Esophagus muscularis mucosa (tissue), 4 donors: ENCODE results near the gene LRGUK. TPM values are rescaled to one million over a fixed set of nuclear protein-coding genes. Genes with fewer than 3 reads are reported as not detected.

ENCODE experiments used
- DNase-seq: peaks from one replicate; pipeline ENCODE4 v3.0.0-alpha.2; 2017; ENCODE audit errors: extremely low spot score
- H3K27ac ChIP-seq, 4 donors: fragments of 200-600 bp; sonication (generic); replicated peaks in 1 of 4; 1 replicate in 3 of 4; 2 replicates in 1 of 4; pipeline ENCODE4 v1.5.1; 2016 to 2019; ENCODE audit warnings: mild to moderate bottlenecking in 1 of 4
- H3K27me3 ChIP-seq, 4 donors: fragments of 200-600 bp; sonication (generic); one replicate each; pipeline versions ENCODE4 v1.5.1 to v1.6.0; 2016 to 2019
- H3K36me3 ChIP-seq, 4 donors: fragments of 200-600 bp; sonication (generic); one replicate each; pipeline ENCODE4 v1.5.1; 2016 to 2019
- H3K4me1 ChIP-seq, 4 donors: fragments of 200-600 bp; sonication (generic); one replicate each; pipeline ENCODE4 v1.5.1; 2016 to 2019
- H3K4me3 ChIP-seq, 4 donors: fragments of 200-600 bp; sonication (generic); 1 replicate in 2 of 4; 2 replicates in 2 of 4; pipeline ENCODE4 v1.5.1; 2016 to 2019; ENCODE audit warnings: mild to moderate bottlenecking in 4 of 4, moderate library complexity in 1 of 4
- H3K9me3 ChIP-seq, 4 donors: fragments of 200-600 bp; sonication (generic); 1 replicate in 3 of 4; 2 replicates in 1 of 4; pipeline ENCODE4 v1.5.1; 2016 to 2019
- EP300 ChIP-seq: sonication (generic); formaldehyde crosslinking; IDR thresholded peaks from one replicate; pipeline ENCODE4 v1.6.1; 2017; ENCODE audit warnings: antibody characterized with exemption
- POLR2A ChIP-seq: fragments of 450-650 bp; IDR thresholded peaks from one replicate; pipeline ENCODE4 v1.6.1; 2017; ENCODE audit warnings: antibody characterized with exemption, moderate library complexity, mild to moderate bottlenecking, low read depth
- POLR2AphosphoS5 ChIP-seq, 2 donors: sonication (generic); formaldehyde crosslinking; IDR thresholded peaks; one replicate each; pipeline ENCODE4 v1.6.1; 2017; ENCODE audit warnings: antibody characterized with exemption in 2 of 2
- WGBS: methylation state at CpG from one replicate; pipeline ENCODE4 v1.1.5; 2018; 5-methylcytosine and 5-hydroxymethylcytosine counted together
- intact Hi-C: fragments of 100-400 bp; cut with DNase I; formaldehyde crosslinking; loops from one replicate; pipeline ENCODE4 v1.15.1; 2023
- total RNA-seq, 4 donors: library from RNA; depleted of rRNA; stranded (reverse); fragments of >200 nt; gene quantifications; one replicate each; pipeline versions ENCODE4 v1.1.0 to v1.2.1, GENCODE V29; 2016
- TF ChIP-seq, protein P1 (sequence below), 3 experiments: fragments of 200-600 bp in 2 of 3; fragments of 450-650 bp in 1 of 3; sonication (generic) in 2 of 3; IDR thresholded peaks; one replicate each; pipeline ENCODE4 v1.5.1; 2017 to 2019; ENCODE audit warnings: antibody characterized with exemption in 3 of 3, mild to moderate bottlenecking in 2 of 3, moderate library complexity in 1 of 3

Gene LRGUK
- total RNA-seq, 4 donors from 2014 or later: 0.13 to 0.83 (median 0.31) TPM

DNA sequence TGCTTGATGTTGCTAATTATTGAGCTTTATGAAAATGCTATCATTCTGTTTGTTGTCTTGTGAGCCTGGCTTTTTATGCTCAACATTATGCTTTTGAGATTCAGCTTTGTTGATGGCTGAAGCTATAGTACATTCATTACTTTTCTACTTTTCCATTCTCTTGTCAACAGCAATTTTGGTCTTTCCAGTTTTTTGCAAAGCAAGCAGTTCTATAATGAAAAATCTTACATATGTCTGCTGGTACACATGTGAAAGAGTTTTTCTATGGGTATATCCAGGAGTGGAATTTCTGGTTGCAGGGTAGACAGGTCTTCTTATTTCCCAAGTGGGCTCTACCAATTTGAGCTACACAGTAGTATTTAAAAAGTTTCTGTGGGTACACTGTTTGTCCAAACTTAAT lies 152.8 kb downstream of the LRGUK start:
- Histone ChIP-seq H3K27ac (no peak overlapping the region), H3K27me3 (no peaks in the 10 kb centered on the region), H3K4me1 (no peaks in the 10 kb centered on the region), H3K9me3 (no peaks in the 10 kb centered on the region), H3K36me3 (no peaks in the 10 kb centered on the region), H3K4me3 (no peak overlapping the region)
- TF ChIP-seq, protein P1, sequence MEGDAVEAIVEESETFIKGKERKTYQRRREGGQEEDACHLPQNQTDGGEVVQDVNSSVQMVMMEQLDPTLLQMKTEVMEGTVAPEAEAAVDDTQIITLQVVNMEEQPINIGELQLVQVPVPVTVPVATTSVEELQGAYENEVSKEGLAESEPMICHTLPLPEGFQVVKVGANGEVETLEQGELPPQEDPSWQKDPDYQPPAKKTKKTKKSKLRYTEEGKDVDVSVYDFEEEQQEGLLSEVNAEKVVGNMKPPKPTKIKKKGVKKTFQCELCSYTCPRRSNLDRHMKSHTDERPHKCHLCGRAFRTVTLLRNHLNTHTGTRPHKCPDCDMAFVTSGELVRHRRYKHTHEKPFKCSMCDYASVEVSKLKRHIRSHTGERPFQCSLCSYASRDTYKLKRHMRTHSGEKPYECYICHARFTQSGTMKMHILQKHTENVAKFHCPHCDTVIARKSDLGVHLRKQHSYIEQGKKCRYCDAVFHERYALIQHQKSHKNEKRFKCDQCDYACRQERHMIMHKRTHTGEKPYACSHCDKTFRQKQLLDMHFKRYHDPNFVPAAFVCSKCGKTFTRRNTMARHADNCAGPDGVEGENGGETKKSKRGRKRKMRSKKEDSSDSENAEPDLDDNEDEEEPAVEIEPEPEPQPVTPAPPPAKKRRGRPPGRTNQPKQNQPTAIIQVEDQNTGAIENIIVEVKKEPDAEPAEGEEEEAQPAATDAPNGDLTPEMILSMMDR (IDR thresholded peaks at IDR 0.05): no peak
- TF ChIP-seq POLR2A: no peak
- no peak for TF ChIP-seq EP300
- no peak for TF ChIP-seq POLR2AphosphoS5 (IDR thresholded peaks at IDR 0.05)
- no peak for DNase-seq
- intact Hi-C loops: no loop called here

DNA sequence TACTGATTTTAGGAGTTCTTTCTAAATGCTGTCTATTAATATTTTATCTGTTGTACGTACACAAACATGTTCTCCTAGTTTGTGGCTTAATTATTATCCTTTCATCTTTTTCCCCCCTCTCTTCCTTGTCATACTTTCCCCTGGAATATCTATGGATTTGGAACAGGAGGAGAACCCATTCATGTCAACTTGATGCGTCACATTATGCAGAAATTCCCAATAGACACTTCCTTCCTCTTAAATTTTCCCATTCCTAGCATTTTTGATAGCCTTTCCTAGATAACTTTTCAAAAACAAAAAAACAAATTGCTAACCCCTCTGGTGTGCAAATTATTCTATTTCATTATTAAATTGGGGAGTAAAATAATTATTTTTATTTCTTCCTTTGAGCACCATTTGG lies 153.4 kb downstream of the LRGUK start:
- no peak for DNase-seq
- no peak overlapping the region for H3K27ac ChIP-seq

GRCh38 chr7:134284011-134284410 lies 156.9 kb downstream of the LRGUK start:
- Histone ChIP-seq H3K9me3 (no peaks in the 10 kb centered on the region), H3K4me1 (peaks cover 0 to 11% (median 5%) of the 10 kb centered on the region in 4 donors), H3K27ac (no peak overlapping the region), H3K4me3 (no peak overlapping the region), H3K36me3 (no peaks in the 10 kb centered on the region), H3K27me3 (no peaks in the 10 kb centered on the region)
- no peak for DNase-seq
- no peak for TF ChIP-seq POLR2AphosphoS5 (IDR thresholded peaks at IDR 0.05)
- no peak for TF ChIP-seq EP300
- TF ChIP-seq, protein P1 (IDR thresholded peaks at IDR 0.05): no peak
- TF ChIP-seq POLR2A: no peak
- WGBS: 48% methylated on average over 6 of the region's 6 CpGs
- intact Hi-C loops: no loop called here

More for the DNA sequence above, 153.4 kb downstream of the LRGUK start:
- intact Hi-C loops: no loop called here
- Histone ChIP-seq H3K4me3 (no peak overlapping the region), H3K36me3 (no peaks in the 10 kb centered on the region), H3K9me3 (no peaks in the 10 kb centered on the region), H3K27me3 (no peaks in the 10 kb centered on the region), H3K4me1 (no peaks in the 10 kb centered on the region)
- no peak for TF ChIP-seq EP300
- TF ChIP-seq POLR2AphosphoS5 (IDR thresholded peaks at IDR 0.05): no peak
- TF ChIP-seq, protein P1 (IDR thresholded peaks at IDR 0.05): no peak
- no peak for TF ChIP-seq POLR2A
- 89% methylated on average over 2 of the region's 2 CpGs for WGBS

DNA sequence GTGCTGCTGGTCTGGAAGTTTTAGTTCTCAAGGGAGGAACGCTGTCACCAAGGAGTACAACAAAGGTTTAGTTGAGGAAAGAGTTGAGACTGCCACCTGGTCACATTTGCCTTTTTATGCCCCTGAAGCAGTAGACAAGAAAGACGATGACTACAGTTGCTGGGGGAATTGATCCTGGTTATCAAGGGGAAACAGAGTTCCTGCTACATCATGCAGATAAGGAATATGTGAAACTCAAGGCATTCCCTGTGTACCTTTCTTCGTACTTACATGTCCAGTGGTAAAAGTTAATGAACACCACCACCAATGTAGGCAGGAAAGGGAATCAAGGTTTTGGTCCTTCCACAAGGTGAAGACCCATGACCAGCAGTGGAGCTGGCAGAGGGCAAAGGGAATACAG lies 157.8 kb downstream of the LRGUK start:
- Histone ChIP-seq H3K9me3 (no peaks in the 10 kb centered on the region), H3K36me3 (no peaks in the 10 kb centered on the region), H3K27ac (no peak overlapping the region), H3K4me1 (peaks cover 0 to 19% (median 14%) of the 10 kb centered on the region in 4 donors), H3K27me3 (no peaks in the 10 kb centered on the region), H3K4me3 (no peak overlapping the region)
- WGBS: 64% methylated on average over 3 of the region's 3 CpGs
- TF ChIP-seq, protein P1 (IDR thresholded peaks at IDR 0.05): no peak
- TF ChIP-seq POLR2AphosphoS5 (IDR thresholded peaks at IDR 0.05) (no peak), POLR2A (no peak), EP300 (no peak)
- DNase-seq: no peak
- intact Hi-C loops: no loop called here
